Left ventricle myocardium superior (tissue), 1 donor: ENCODE measurements around the gene PDE4B. TPM values are rescaled to one million over a fixed set of nuclear protein-coding genes. Genes with fewer than 3 reads are reported as not detected.
"Not testable (repeated sequence)": the region's sequence is repeated elsewhere in the genome, so short reads cannot be mapped to it uniquely, and the experiment has no call there.

Source experiments
- ATAC-seq: fragments of 200-7000 bp; cut with Tn5 transposase; one replicate; pipeline ENCODE4 v1.9.1; 2020; ENCODE audit warnings: mild to moderate bottlenecking, moderate library complexity
- DNase-seq: peaks from one replicate; pipeline ENCODE4 v3.0.0-alpha.2; 2020
- intact Hi-C: fragments of 100-400 bp; cut with micrococcal nuclease; formaldehyde crosslinking; loops from one replicate; pipeline ENCODE4 v1.11.0; 2022
- total RNA-seq: library from RNA; stranded (reverse); fragmentation: NEBNext Ultra II Directional; extraction: Animal tissue kit (Norgen Biotek cat#: 25700); gene quantifications from one replicate; pipeline ENCODE4 v1.2.1, GENCODE V29; 2021
- donor health status: DM: no; HTN: yes; CAD: no; lungs with severe emphysema.

PDE4B gene
- total RNA-seq, 1 donor from 2014 or later = 19.4 TPM

DNA sequence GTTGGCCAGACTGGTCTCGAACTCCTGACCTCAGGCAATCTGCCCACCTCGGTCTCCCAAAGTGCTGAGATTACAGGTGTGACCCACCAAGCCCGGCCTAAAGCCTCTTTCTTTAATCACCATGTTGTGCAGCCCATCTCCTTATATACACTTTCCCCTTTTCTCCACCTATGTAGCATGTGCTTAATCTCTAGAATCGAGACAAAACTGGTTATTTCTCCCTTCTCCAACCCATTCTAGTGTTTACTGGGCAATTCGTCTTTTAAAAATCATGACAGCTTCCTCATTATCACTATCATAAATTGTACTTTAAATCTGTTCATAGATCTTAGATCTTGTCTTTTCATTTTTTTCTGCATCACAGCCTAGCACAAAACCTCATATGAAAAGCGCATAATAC lies 285.7 kb downstream of the PDE4B start:
- DNase-seq (no peak), ATAC-seq (no peak)
- intact Hi-C loops = no loop called here

DNA sequence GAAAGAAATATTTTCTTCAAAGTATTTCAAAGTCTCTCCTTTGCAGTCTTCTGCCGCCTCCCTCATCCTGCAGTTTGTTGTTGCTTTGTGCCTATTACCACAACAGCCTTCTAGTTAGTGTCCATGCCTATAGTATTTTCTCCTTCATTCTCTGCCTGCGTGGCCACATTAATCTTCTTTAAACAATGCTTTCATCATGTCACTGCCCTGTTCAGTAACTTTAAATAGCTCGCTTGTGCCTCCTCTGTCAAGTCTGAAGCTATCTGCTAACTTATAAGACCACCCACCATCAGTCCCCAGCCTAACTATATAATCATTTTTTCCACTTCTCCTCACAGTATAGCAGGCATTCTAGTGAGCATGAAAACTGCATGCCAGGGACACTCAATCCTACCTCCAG lies 290.3 kb downstream of the PDE4B start:
- no peak for ATAC-seq
- intact Hi-C loops = no loop called here

GRCh38 chr1:66084442-66084841 lies 291.7 kb downstream of the PDE4B start:
- intact Hi-C loops = no loop called here
- ATAC-seq = no peak
- DNase-seq = no peak

More for the DNA sequence above, 290.3 kb downstream of the PDE4B start:
- no peak for DNase-seq

DNA sequence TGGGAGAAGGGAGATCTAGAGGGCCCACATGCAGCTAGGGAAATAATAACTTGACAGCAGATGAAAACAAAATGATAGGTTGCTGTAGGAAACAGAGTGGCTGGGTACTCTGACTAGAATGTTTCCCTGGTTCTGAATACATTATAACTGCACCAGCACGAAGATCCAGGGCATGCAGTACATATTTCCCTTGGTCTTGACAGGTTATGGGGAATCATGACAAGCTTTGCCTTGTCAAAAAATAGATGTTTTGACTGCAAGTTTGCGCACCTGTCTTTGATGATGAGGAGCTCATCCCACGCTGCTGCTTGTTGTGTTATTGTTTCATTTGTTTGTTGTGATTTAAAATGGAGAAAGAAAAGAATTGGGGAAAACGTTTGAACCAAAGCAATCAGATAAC lies 292.9 kb downstream of the PDE4B start:
- no peak for DNase-seq
- intact Hi-C loops = no loop called here
- ATAC-seq = no peak

- ATAC-seq (no peak), DNase-seq (no peak)
- intact Hi-C loops = no loop called here
These were observed 296.1 kb downstream of the PDE4B start for GRCh38 chr1:66088787-66089186.

DNA sequence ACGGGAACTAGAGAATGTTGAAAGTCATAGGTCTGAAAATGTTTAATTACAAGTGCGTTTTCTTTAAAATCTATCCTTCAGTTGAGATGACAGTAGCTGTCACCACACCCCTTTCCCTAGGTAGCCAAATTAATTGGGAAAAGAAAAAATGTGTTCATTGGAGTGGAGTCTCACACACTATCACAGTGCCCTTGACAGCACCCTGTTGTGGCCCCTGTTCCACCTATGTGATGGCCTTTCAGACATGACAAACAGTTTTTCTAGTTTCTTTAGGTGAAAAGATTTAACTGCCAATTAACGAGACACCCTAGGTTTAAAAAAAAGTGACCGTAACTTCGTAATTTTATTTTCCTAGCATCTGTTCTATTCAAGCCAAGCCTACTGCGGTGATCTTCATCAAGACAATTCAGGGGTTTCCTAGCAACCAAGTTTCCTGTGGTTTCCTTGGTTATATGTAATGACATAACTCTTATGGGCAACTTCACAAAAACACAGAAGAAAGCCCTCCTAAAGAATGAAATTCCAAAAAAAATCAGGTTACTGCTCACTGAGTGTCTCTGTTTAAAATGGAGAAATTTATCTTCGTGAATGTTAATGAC lies 298.3 kb downstream of the PDE4B start:
- ATAC-seq (no peak), DNase-seq (no peak)
- intact Hi-C loops = no loop called here

DNA sequence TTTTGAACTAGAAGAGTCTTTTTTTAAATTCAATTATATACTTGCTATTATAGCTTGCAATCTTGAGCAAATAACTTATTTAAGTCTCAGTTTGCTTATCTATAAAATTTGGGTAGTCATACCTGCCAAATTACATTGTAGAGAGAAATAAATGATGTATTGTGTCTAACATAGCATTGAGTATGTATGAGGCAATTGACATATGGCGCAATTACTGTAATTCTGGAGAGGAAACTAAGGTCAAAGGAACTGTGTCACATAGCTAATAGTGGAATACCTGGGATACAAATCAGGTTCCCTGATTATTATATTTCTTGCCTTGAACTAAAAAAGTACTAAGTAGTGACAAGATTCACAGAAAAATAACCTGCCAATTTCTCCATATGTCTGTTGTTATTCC lies 302.5 kb downstream of the PDE4B start:
- ATAC-seq (no peak), DNase-seq (no peak)
- intact Hi-C loops = no loop called here

- DNase-seq, ATAC-seq, intact Hi-C loops: not testable (repeated sequence)
These were observed 308.3 kb downstream of the PDE4B start for GRCh38 chr1:66100959-66101358.

- DNase-seq, ATAC-seq, intact Hi-C loops: not testable (repeated sequence)
These were observed 311.4 kb downstream of the PDE4B start for GRCh38 chr1:66104076-66104475.

DNA sequence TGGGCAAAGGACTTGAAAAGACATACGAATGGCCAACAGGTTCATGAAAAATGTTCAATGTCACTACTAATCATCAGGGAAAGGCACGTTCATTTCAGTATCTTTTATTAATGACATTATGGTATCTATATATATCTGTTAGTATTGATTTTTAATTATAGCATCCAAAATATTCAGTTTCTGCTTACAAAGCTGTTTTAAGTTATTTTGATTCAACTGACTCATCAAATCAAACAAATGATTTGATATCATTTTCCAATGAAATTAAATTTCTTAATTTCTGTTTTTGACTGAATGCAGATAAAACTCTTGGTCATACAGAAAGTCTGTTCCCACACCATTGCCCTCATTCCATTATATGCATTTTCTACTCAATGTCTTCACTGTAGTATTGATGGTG lies 315.9 kb downstream of the PDE4B start:
- no peak for ATAC-seq
- no peak for DNase-seq
- intact Hi-C loops = no loop called here

GRCh38 chr1:66112744-66113400 lies 320.2 kb downstream of the PDE4B start:
- intact Hi-C loops = loop anchor here (5.0 kb wide), 1 partner anchor 1904 kb away; no protein-coding TSS in a partner anchor
- DNase-seq = no peak
- ATAC-seq = no peak

DNA sequence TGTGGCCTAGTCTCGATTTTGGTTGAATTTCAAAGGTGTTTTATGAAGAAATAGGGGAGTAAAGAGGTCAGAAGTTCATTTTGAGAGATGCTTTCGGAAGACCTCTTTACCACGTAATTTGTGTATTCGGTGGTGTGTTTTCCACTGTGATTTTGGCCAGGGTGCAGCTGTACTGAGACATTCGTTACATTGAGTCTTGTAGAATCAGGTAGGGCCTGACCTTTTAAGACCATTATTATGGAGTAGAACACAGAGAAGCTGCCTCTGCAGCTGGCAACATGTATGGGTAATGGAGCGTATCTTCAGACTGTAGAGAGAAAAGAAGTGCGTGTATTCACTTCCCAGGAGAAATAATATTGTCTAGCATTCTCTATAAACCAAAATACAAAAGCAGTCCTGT lies 326.5 kb downstream of the PDE4B start:
- ATAC-seq = no peak
- no peak for DNase-seq
- intact Hi-C loops = no loop called here

- intact Hi-C loops = no loop called here
- no peak for ATAC-seq
- DNase-seq = no peak
These were observed 332.0 kb downstream of the PDE4B start for GRCh38 chr1:66124670-66125069.

DNA sequence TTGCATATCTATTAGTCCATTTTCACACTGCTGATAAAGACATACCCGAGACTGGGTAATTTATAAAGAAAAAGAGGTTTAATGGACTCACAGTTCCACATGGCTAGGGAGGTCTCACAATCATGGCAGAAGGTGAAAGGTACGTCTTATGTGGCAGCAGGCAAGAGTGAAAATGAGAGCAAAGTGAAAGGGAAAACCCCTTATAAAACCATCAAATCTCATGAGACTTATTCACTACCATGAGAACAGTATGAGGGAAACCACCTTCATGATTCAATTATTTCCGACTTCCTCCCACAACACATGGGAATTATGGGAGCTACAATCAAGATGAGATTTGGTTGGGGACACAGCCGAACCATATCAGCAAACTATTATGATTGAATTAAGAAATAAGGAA lies 335.9 kb downstream of the PDE4B start:
- ATAC-seq, DNase-seq, intact Hi-C loops: not testable (repeated sequence)

- no peak for DNase-seq
- intact Hi-C loops = no loop called here
- ATAC-seq = no peak
These were observed 339.6 kb downstream of the PDE4B start for GRCh38 chr1:66132324-66132723.

GRCh38 chr1:66134004-66134403 lies 341.3 kb downstream of the PDE4B start:
- ATAC-seq (no peak), DNase-seq (no peak)
- intact Hi-C loops = no loop called here

GRCh38 chr1:66135161-66135560 lies 342.5 kb downstream of the PDE4B start:
- ATAC-seq = no peak
- no peak for DNase-seq
- intact Hi-C loops = no loop called here

DNA sequence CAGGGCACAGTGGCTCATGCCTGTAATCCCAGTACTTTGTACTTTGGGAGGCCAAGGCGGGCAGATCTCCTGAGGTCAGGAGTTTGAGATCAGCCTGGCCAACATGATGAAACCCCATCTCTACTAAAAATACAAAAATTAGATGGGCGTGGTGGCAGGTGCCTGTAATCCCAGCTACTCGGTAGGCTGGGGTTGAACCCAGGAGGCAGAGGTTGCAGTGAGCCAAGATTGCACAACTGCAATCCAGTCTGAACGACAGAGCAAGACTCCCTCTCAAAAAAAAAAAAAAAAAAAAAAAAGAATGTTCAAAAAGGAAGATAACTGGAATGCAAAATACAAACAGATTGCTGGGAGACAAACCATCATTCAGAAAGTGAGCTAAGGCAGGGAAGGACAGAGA lies 343.7 kb downstream of the PDE4B start:
- DNase-seq, ATAC-seq, intact Hi-C loops: not testable (repeated sequence)

DNA sequence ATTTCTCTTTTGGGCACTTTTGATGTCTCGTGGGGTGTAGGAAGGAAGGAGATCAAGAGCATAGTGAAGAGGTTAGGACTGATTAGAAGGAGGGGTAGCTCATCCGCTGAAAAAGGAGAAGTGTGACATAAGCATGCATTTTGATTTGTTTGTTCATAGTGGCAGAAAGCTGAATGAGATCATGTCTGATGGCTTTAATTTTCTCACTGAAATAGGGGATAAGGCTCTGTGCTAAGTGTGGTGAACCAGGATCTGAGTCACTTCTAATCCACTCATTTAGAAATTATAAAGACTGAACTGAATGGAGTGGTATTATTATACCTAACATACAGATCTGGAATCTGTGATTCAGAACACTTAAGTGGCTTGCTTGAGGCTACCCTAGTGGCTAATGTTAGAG lies 344.5 kb downstream of the PDE4B start:
- no peak for ATAC-seq

GRCh38 chr1:66138613-66139012 lies 345.9 kb downstream of the PDE4B start:
- intact Hi-C loops = no loop called here
- no peak for ATAC-seq
- DNase-seq = no peak

More for the DNA sequence above, 344.5 kb downstream of the PDE4B start:
- intact Hi-C loops = no loop called here
- DNase-seq = no peak

- ATAC-seq = no peak
- no peak for DNase-seq
- intact Hi-C loops = no loop called here
These were observed 347.4 kb downstream of the PDE4B start for GRCh38 chr1:66140072-66140471.
